GM12892 (cell line): Measurements from ENCODE around the gene CAPN12.

ENCODE experiments used
- POLR2A ChIP-seq: IDR thresholded peaks from 2 replicates; pipeline ENCODE4 v1.6.1; 2011; ENCODE audit warnings: low read depth, low read length, control low read depth
- POLR2AphosphoS5 ChIP-seq: IDR thresholded peaks from 2 replicates; pipeline ENCODE4 v1.6.1; 2011; ENCODE audit warnings: low read depth, low read length, control low read depth
- TAF1 ChIP-seq: IDR thresholded peaks from 2 replicates; pipeline ENCODE4 v1.6.1; 2011; ENCODE audit warnings: low read depth, mild to moderate bottlenecking, control low read depth, low read length, borderline replicate concordance

GRCh38 chr19:38687837-38688378, 56.4 kb downstream of the CAPN12 start:
- TF ChIP-seq POLR2A, result no peak
- TF ChIP-seq POLR2AphosphoS5, result no peak
- TF ChIP-seq TAF1, result no peak
